NCI-H524 (cell line): Measurements from ENCODE around the gene MAGIX.
A peak's percentile ranks its signal among the peaks of the same experiment; 100 is the strongest.
"Not testable (repeated sequence)": the region's sequence is repeated elsewhere in the genome, so short reads cannot be mapped to it uniquely, and the experiment has no call there.

Source experiments
- DNase-seq, 2 experiments: peaks; one replicate each; lab custom pipeline; 2025; lab: John Stamatoyannopoulos, UW

MAGIX gene

DNA sequence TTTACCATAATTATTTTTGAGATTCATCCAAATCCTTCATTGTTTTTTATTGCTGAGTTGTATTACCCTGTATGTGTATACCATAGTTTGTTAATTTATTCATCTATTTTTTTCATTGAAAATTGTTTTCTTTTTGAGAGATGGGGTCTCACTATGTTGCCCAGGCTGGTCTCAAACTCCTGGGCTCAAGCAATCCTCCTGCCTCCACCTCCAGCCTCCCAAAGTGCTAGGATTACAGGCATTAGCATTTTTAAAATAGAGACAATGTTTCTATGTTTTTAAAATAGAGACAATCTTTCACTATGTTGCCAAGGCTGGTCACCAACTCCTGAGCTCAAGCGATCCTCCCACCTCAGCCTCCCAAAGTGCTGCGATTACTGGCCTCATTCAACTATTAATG is 1.6 kb upstream of the MAGIX start:
- DNase-seq, result no peak

DNA sequence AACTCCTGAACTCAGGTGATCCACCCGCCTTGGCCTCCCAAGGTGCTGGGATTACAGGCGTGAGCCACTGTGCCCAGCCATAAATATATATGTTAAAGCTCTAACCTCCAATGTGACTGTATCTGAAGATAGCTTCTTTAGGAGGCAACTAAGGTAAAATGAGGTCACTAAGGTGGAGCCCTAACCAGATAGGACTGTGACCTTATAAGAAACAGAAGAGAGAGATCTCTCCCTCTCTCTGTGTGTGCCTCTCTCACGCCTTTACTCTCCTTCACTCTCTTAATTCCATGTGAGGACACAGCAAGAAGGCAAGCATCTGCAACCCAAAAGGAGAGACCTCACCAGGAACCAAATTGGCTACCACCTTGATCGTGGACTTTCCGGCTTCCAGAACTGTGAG is 926 bp upstream of the MAGIX start:
- no peak for DNase-seq

DNA sequence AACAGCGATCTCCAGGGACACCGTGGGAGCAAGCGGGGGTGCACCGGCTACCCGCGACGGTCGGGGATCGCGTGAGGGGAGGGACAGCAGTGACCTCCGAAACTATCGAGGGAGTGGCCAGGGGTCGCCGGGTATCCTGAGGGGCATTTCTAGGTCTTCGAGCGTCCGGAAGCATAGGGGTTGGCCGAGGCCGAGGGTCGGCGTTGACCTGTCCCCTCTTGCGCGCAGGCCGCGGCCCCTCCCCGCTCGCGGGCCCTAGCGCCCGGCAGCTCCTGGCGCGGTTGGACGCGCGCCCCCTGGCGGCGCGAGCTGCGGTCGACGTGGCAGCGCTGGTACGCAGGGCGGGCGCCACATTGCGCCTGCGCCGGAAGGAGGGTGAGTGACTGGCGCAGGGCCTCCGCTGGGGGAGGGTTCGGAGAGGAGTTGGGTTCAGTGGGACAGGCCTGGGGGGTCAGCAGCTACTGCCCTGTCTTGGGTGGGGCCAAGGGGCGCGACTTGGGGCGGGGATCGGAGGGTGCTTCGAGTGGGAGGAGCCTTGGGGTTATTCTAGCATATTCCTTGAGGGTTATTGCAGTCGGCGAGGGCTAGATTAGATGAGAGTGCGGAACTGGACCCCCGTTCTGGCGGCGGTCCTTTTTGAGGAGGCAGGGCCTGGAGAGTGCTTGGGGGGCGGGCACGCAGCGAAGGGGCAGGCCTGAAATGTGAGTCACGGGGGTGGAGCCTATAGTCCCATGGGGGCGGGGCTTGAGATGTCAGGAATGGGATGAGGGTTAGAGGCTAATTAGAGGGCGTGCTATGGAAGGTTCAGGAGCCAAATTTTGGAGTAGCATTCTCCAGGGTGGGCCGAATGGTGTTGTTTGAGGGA is 1.2 kb downstream of the MAGIX start:
- peak; percentile 63 to 78 for DNase-seq

DNA sequence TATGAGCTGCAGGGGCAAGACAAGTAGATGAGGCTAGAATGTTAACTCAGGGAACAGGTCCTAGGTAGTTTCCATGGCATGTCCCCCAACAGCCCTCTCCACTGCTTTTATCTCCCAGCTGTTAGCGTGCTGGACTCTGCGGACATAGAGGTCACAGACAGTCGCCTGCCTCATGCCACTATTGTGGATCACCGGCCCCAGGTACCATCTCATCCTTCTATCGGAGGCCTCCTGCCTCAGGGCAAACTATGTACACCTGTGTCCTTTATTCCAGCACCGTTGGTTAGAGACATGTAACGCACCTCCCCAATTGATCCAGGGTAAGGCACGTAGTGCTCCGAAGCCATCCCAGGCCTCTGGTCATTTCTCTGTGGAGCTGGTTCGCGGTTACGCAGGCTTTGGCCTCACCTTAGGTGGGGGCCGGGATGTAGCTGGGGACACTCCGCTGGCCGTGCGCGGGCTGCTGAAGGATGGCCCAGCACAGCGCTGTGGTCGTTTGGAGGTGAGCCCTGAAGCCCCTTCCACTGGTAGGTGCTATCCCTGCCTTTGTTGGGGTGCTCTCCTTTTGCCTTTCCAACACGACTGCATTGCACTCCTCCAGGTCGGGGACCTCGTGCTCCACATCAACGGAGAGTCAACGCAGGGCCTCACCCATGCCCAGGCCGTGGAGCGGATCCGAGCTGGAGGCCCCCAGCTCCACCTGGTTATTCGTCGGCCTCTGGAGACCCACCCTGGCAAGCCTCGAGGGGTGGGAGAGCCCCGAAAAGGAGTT is 2.2 kb downstream of the MAGIX start:
- DNase-seq, result no peak

DNA sequence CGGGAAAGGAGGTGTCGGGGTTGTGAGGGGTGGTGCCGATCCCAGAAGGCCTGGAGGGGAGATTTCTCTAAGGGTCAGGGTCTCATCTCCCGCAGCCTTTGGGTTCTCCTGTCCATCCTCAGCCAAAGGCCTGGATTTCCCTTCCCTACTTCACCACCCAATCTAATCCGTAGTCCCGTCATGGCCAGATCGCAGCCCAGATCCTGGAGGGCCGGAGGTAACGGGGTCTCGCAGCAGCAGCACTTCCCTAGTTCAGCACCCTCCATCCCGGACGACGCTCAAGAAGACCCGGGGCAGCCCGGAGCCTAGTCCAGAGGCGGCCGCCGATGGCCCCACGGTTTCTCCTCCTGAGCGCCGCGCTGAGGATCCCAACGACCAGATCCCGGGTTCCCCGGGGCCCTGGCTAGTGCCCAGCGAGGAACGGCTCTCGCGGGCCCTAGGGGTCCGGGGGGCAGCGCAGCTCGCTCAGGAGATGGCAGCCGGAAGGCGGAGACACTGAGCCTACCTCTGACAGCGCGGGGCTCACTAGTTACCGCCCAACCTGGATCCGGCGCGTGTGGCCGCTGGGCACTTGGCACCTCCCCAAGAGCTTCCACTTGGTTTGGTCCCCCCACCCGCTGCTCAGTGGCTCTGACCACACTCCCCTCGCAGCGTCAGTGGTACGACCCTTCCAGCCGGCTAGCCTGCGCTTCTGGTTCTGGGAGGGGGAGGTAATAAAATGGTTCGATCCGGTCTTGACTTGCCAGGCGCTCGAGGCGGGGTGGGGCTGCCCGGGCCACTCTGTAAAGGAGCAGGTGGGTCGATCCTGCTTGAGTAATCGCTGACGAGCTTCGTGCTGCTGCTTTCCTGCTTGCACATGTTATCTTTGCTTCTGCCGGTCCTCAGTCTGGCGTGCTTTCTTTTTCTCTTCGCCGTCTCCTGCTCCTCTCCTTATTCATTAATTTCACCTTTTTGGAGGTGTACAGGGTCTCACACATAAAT is 3.6 kb downstream of the MAGIX start:
- peak; percentile 82 to 89 for DNase-seq

DNA sequence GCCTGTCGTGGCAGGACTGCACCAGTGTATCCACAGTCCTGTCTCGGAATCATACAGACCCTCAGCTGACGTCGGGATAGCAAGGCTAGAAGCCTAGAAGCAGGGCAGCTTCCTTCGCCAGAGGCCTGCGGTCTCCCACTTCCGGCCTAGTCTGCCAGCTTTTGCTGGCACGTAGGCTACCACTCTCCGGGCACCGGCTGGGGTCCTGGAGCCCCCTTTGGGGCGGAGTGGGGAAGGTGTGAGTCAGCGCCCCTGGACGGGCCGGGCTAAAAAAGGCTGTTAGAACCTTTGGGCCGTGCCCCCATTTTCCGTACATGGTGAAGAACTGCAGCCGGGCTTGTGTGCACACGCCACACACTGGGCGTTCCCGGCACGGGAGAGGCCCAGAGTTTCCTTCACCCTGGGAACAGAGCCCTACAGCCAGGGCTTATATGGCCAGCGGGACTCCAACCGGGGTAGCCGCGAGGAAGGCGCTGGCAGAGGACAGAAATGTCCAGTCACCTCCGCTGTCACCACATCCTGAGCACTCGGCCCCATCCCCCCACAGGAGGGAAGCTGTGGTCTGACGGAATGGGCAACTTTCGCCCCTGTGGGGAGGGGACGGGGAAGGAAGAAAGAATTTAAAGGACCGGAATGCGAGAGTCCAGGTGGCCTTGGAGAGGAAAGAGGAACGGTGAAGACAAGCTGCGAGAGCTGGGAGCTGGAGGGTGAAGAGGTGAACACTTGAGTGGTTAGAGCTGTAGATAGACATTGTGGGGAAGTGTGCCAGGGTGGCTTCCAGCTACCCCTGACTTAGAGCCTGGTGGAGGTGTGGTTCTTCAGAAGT is 4.6 kb downstream of the MAGIX start:
- no peak for DNase-seq

DNA sequence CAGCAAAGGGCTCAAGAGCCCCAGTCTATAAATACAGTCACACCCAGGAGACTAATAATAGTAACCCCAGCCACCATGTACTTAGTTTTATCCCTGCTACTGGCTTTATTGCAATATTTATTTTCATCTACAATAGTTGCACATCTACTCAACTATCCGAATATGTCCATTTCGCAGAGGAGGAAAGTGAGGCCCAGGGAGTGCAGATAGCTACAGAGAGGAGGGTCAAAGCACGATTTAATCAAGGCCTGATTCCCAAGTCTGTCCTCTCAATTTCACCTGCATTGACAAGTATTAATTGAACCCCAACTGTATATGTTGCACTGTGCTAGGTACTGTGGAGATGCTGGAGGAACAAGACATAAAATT is 5.2 kb downstream of the MAGIX start:
- no peak for DNase-seq

DNA sequence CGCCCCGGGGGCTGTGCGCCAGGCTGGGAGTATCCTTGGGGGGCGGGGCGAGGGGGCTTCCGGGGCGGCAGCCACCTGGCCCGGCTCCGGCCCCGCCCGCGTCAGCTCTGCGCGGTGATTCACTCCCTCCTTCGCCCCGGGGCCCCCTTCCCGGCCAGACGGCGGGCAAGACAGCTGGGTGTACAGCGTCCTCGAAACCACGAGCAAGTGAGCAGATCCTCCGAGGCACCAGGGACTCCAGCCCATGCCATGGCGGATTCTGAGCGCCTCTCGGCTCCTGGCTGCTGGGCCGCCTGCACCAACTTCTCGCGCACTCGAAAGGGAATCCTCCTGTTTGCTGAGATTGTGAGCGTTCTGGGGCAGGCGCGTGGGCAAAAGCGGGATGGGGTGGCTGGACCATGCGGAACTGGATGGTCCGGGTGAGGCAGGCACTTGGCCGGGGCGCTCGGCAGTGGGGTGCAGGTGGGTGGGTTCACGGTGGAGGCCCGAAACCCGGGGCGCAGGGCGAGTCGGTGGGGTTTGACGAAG is 9.3 kb downstream of the MAGIX start, which contains the start of gene PLP2:
Gene PLP2, plus strand, starts transcription at position 147 of the 528 bp plus-strand sequence. Its CDS starts 103 bp downstream, at position 250.
- peak; percentile 59 to 68 for DNase-seq

DNA sequence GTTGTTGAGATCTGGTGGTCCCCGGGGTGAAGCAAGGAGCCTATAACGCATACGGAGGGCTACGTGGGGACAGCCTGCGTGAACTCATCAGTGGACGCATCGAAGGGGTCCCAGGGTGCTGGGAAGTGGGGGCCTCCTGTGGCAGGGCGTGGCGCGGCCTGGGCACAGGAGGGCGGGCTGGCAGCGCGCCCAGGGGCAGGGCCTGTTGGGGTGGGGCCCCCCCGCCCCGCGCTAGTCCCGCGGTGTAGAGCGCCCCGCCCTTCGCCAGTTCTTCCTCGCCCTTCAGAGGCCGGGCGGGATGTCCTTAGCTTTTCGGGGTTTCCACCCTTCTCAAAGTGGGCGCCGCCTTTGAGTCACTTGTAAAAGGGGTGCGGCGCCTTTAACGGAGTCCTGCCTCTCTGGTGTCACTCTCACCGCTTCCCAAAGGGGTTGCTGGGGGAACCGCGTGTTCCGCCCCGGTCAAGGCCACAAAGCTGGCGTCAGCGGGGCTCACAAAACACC is 9.8 kb downstream of the MAGIX start:
- peak; percentile 31 to 65 for DNase-seq

DNA sequence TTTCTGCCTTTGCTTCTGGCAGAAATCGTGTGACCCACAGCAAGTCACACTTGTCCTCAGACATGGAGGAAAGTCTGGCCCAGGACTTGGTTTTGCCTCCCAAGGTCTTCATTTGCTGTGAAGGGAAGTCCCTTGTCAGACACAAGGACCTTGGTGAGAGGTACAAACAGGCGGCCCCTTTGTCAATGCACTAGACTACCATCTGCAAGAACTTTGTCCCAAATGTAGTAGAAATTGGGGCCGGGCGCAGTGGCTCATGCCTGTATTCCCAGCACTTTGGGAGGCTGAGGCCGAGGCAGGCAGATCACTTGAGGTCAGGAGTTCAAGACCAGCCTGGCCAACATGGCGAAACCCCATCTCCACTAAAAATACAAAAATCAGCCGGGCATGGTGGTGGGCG is 11.0 kb downstream of the MAGIX start:
- DNase-seq, result not testable (repeated sequence)

DNA sequence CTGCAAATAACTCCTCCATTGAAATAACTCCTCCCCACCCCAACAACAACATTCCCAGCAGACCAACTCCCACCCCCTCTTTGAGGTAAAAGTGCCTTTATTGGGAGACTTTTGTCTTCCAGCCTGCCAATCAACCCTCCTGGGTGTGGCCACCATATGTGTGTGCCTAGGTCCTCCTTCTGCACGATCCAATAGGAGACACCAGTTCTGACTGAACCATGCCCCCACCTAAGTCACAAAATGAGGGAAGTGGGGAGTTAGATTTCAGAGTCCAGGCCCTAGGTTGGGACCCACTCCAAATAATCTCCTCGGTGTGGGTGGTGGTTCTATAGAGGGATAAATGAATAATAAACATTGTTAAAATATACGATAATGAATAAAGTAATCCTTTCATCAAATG is 12.2 kb downstream of the MAGIX start:
- DNase-seq, result no peak

DNA sequence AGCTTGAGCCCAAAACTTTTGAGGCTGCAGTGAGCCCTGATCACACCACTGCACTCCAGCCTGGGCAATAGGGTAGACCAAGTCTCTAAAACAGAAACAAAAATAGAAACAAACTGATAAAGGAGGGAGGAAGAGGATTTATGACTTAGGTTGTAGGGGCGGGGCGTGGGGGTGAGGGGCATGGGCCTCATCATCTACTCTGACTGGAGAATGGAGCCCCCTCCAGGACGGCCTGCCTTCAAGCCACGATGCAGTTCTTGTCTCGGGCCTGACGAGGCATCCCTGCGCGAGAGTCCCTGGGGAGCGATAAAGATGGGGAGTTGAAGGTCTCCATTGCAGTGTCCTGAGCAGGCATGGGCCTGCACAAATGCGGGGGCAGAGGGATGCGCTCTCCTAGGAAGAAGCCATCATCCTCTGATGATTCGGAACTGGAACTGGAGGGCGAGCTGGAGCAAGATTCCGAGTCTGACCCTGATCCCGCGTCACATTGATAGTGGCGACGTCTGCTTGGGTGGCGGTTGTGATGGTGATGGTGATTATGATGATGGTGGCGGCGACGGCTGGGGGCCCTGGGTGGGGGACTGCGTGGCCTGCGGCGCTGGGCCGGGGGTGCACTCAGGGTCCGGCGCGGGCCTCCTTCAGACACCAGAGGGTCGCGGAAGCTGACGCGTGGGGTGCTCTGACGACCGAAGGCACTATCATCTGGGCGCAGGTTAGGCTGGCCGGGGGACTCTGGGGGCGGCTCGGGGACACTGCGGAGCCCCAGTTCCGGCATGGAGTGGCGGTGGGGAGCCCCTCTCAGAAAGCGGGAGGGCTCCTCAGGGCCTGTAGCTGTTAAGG is 13.1 kb downstream of the MAGIX start:
- DNase-seq, result no peak

DNA sequence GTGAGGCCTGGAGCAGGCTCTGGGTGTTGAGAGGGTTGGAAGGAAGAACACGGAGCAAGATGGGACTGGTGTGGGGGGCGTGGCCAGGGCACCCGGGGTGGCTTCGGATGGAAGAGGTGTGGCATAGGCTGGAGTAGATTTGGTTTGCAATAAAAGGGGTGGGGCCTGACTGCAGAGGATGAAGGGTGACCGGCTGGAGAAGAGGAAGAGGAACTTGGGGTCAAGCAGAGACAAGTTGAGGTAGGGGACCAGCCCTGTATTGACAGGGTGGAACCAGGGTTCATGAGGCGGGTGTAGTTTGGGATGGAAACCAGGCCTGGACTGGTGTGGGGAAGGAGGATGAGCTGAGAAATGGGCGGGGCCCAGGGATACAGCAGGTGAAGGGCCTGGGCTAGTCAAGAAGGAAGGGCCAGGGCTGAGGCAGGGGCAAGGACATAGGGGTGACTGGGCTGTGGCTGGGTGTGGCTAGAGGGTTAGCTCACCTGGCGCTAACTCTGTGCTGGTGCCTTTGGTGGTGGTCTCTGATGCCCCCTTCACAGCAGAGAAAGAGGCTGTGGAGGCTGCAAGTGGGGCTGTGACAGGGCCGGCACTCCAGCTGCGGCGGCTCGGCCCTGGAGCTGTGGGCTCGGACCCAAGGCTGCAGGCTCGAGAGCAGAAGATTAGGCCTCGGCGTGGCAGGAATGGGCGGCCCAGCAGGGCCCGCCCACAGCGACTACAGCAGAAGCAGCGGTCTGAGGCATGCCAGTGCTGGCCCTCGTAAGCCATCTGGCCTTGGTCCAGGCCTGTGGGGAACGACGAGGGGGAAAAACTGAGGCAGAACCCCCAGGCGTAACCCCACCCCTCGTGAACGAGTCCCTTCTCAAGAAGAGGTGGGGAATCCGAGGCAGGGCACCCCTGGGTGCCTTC is 14.1 kb downstream of the MAGIX start:
- DNase-seq, result no peak

DNA sequence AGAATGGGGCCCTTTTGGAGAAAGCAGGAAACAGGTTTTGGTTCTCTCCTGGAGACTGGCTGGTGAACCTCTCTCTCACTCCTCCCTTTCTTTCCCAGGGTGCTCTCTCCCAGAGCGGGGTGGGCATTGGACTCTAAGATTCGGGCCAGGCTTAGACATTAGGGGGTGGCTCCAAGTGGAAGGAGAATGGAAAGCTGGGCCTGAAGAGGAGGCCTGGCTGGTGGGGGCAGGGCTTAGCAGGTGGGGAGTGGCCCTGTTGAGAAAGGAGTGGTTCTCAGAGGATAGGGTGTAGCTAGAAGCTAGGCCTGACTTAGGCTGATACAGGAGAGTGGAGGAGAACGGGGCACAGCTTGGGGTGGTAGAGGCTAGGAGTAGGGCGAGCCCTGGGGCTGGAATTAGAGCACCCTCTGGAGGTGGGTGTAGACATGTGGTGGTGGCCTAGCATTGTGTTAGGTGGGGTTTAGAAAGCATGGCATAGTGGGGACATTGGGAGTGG is 14.8 kb downstream of the MAGIX start:
- no peak for DNase-seq

DNA sequence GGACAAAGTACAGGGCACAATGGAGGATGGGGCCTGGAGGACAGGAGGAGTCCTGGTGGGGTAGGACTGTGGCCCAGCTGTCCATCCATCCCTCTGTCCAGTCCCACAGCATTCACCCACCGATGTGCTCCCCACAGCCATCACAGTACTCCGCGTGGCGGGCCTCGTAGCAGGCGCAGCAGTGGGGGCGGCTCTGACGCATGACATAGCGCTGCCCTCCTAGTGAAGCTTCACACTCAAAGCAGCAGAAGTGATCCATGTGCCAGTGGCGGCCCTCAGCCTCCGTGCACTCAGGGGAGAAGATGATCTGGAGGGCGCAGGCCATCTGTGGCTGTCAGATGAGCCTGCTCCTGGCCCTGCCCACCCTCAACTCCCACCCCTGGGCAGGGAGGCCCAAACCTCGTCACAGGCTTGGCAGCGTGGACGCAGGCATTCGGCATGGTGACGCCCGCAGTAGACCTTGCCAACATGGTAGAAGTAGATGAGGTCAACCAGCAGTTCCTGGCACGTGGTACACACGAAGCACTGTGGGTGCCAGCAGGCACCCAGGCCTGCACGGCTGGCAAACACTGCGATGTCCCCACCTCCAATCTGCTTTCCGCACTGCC is 15.4 kb downstream of the MAGIX start:
- DNase-seq, result no peak

DNA sequence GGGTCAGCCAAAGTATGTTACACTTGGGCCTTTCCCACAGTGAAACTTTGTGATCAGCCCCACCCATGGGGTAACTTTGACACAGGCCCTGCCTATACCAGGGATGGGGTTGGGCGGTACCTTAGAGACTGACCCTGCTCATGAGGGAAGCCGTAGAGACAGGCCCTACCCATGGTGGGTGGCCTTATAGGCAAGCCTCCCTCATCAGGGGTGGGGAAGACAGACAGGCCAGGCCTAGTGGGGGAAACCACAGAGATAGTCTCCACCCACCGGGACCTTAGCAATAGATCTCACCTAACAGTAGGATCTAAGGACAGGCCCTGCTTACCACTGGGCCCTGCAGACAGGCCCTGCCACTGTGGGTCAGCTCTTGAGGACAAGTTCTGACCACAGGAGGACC is 16.0 kb downstream of the MAGIX start:
- no peak for DNase-seq

DNA sequence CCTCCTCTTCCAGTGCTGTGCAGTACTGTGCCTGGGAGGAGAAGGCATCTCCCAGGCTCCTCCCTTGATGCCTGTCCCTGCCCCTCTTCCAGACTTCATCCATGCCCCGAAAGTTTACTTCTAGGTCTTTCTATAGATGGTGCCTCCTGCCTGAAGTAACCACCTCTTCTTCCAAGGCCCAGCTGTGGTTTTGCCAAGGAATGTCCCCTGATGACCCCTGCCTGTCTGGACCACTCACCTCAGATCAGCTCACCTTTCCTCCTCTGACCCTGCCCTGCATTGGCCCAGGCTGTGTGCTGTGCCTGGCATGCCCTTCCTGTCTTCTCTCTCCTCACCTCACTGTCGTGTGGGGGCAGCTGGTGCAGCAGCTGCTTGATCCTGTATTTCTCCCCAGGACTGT is 16.8 kb downstream of the MAGIX start:
- peak in 1 of 2 experiments; percentile 16 for DNase-seq

DNA sequence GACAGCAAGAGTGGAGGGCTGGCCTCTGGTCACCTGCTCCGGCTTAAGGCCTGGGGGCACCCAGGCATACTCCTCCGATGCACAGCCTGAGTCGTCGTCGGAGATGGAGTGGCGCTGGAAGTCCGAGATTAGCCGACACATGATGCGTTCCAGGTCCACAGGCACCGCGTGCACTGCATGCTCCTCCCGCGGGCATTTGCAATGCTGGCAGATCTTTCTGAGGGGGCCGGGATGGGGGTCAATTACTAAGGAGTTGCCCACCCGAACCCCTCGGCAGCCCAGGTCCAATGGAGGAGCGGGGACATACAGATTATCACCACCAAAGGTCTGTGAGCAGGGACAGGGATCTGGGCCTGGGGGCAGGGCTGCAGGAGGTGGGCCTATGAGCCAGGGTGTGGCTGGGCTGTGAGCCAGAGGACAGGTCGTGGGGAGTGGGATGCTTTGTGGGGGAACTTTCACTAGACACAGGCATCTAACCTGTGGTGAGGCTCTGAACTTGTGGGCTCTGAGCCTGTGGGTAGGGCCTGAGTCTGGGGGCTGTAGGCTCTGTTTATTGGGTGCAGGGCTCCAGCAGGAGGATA is 21.2 kb downstream of the MAGIX start:
- no peak for DNase-seq
